GM20000 (cell line): Measurements from ENCODE around the gene CLDN20.

Experiments
- DNase-seq: peaks from one replicate; pipeline ENCODE4 v3.0.0; 2012; ENCODE audit warnings: low spot score
- TF ChIP-seq, protein P1 (sequence below): IDR thresholded peaks from 2 replicates; pipeline ENCODE4 v1.5.1; 2012; ENCODE audit warnings: mild to moderate bottlenecking, control low read depth; ENCODE audit errors: extremely low read depth, missing control alignments

The CLDN20 gene

DNA sequence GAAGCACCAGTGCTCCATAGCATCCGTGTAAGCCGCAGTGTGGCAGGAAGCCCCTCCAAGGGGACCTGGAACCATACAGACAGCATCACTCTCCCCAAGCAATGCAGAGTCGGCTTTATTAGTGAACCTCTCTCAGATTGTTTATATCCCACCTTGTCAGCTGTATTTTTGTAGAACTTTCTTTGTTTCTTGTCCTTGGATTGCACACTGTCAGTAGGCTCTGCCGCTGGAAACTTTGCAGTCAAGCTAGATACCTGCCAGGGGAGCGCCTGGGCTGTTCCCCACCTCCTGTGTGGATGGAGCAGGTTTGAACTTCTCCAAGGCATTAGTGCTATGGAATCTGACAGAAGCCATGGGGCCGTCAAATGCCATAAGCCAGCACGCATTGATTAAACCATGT, 18.6 kb upstream of the CLDN20 start:
- DNase-seq, result no peak
- TF ChIP-seq, protein P1, sequence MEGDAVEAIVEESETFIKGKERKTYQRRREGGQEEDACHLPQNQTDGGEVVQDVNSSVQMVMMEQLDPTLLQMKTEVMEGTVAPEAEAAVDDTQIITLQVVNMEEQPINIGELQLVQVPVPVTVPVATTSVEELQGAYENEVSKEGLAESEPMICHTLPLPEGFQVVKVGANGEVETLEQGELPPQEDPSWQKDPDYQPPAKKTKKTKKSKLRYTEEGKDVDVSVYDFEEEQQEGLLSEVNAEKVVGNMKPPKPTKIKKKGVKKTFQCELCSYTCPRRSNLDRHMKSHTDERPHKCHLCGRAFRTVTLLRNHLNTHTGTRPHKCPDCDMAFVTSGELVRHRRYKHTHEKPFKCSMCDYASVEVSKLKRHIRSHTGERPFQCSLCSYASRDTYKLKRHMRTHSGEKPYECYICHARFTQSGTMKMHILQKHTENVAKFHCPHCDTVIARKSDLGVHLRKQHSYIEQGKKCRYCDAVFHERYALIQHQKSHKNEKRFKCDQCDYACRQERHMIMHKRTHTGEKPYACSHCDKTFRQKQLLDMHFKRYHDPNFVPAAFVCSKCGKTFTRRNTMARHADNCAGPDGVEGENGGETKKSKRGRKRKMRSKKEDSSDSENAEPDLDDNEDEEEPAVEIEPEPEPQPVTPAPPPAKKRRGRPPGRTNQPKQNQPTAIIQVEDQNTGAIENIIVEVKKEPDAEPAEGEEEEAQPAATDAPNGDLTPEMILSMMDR, result no peak

DNA sequence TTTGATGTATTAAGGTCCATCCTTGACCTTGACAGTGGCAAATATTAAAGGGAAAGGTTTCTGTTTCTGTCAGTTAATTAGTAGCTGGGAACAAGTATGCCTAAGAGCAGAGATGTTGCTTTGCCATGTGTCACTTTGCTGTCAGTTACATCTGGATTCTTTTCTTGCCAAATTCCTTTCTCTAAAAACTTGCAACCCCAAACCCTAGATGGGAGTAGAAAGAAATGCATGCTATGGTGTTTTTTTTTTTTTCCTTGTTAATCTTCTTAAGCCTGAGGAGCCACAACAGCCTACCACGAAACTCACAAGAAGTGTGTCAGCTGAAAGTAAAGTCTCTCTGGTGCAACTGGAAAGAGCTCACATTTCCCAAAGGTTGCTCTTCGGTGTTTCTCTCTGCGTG, 18.0 kb upstream of the CLDN20 start:
- no peak for DNase-seq
- TF ChIP-seq, protein P1, result no peak

DNA sequence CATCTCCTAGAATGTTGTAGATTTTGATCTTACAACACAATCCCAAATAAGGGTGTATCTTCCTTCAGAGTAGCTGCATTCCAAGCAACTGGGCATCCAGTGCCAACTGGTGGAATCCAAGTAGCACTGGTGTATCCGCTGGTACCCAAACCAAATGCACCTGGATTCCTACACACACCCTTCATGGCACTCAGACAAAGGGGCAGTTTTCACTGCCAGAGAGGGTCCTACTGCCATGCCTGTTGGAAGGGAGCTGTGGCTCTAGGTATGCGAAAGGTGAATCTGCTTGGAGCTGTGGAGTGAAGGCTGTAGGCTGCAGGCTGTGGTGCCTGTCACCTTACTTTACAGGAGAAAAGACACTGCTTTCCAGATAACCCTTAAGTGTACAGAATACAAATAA, 17.0 kb upstream of the CLDN20 start:
- TF ChIP-seq, protein P1, result no peak

DNA sequence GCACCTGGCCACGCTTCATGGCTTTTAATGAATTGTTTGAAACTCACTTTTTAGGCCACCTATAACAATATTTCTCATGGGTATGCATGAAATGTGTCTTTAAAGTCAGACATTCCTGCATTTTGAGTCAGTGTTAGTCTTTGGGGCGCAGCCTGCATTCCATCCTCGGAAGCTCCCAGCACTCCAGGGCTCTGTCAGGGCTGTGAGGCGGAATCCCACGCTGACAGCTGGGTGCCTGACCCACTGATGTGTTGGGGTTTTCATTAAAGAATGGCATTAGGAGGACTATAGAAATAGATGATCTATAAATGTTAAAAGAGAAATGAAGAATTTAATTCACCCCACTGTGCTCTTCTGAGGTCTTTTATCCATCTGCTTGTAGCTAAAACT, 16.2 kb upstream of the CLDN20 start:
- TF ChIP-seq, protein P1, result no peak
- DNase-seq, result no peak

More for the DNA sequence above, 17.0 kb upstream of the CLDN20 start:
- no peak for DNase-seq

DNA sequence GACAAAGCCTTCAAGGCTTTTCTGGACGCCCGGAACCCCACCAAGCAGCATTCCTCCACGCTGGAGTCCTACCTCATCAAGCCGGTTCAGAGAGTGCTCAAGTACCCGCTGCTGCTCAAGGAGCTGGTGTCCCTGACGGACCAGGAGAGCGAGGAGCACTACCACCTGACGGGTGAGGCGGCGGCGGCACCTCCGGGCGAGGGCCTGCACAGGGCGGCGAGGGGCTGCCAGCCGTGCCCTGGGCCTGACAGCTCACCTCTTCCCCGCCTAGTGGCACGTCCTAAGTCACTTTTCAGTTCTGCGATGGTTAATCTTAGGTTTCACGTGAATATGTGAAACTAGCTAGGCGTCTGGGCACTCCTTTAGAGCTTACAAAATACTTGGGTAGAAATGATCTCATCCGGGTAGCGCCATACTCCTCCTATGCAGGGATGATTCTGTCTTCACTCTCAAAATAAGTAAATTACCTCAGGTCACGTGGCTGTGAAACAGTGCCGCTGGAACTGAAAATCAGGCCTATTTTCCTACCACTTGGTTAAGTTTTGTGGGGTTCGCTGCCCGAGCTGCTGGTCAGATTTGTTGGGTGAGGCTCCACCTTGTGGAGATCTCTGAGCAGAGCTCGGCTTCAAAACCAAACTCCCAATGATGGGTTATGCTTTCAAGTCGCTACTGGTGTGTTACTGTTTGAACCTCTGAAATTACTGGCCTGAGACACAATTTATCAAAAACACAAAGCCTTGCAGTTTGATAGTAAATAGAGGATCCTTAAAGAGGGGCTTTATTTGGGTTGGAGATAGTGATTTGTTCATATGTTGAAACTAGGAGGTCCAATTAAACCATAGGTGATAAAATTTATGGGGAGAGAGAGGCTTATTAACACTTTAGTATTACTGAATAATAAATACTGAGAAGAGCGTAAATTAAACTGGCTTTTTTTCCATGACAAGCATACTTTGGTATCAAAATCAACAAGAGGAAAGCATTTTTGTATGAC, 15.5 kb upstream of the CLDN20 start:
- TF ChIP-seq, protein P1, result no peak
- DNase-seq, result peak; percentile 66

DNA sequence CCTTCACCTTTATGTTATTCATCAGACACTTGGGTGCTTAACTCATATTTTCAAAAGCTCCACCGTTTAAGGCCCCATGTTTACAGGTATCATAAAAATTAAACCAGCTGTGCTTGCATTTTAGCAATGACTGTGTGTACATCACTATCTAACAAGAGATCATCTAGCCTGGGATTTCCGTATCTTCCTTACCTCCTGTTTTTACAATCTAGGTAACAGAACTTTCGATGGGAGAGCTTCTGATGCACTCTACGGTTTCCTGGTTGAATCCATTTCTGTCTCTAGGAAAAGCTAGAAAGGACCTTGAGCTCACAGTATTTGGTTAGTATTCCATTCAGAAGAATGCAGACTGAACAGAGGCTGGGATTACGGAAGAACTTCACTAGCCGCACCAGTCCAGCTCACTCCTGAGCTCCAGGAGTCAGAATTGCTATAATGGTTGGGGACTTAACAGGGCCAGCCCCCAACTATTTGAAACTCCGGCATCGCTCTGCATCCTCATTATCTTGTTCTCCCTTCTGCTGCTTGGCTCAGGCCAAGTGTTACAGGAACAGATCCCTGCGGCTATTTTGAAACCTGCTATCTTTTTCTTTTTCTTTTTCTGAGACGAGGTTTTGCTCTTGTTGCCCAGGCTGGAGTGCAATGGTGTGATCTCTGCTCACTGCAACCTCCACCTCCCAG, 13.0 kb upstream of the CLDN20 start:
- TF ChIP-seq, protein P1, result no peak

DNA sequence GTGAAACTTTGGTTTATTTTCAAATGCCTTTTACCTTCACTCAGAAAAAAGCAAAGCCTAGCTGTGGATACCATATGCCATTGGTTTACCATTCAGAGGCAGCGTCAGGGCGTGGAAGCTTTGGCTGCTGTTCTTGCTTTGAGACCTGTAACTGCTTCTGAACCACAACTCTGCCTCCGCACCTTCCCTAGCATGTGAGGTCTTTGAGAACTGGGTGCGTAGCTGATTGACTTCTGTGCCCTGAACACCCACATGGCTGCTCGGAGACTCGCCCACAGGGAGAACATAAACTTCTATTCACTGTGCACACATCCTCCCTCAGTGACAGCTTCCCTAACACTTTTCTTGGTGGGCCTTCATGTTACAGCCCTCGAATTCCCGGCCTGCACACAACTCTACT, 11.2 kb upstream of the CLDN20 start:
- TF ChIP-seq, protein P1, result no peak
- no peak for DNase-seq

More for the DNA sequence above, 13.0 kb upstream of the CLDN20 start:
- no peak for DNase-seq
